Right atrium auricular region (tissue), 2 donors: ENCODE results near the gene SEPTIN1. TPM values are rescaled to one million over a fixed set of nuclear protein-coding genes. Genes with fewer than 3 reads are reported as not detected.
"Not testable (repeated sequence)": the region's sequence is repeated elsewhere in the genome, so short reads cannot be mapped to it uniquely, and the experiment has no call there.

Experiments used
- DNase-seq: peaks from one replicate; pipeline ENCODE4 v3.0.0-alpha.2; 2019; ENCODE audit warnings: low spot score
- H3K27ac ChIP-seq, 2 donors: fragments of 200-600 bp; sonication (generic); 1 replicate in 1 of 2; 2 replicates in 1 of 2; pipeline ENCODE4 v1.5.1; 2016 to 2019
- H3K27me3 ChIP-seq, 2 donors: fragments of 200-600 bp; sonication (generic); one replicate each; pipeline versions ENCODE4 v1.5.1 to v1.6.0; 2017 to 2019
- H3K36me3 ChIP-seq: fragments of 200-600 bp; sonication (generic); one replicate; pipeline ENCODE4 v1.5.1; 2016
- H3K4me1 ChIP-seq, 2 donors: fragments of 200-600 bp; sonication (generic); one replicate each; pipeline versions ENCODE4 v1.5.1 to v1.6.0; 2017 to 2019
- H3K4me3 ChIP-seq, 2 donors: fragments of 200-600 bp; sonication (generic); 1 replicate in 1 of 2; 2 replicates in 1 of 2; pipeline ENCODE4 v1.5.1; 2017 to 2019; ENCODE audit warnings: mild to moderate bottlenecking in 1 of 2, moderate library complexity in 1 of 2
- H3K9me3 ChIP-seq, 2 donors: fragments of 200-600 bp; sonication (generic); one replicate each; pipeline ENCODE4 v1.5.1; 2019
- CTCF ChIP-seq, 2 donors: fragments of 200-600 bp; sonication (generic); IDR thresholded peaks; one replicate each; pipeline ENCODE4 v1.5.1; 2019; ENCODE audit warnings: antibody characterized with exemption in 2 of 2
- total RNA-seq, 2 donors: library from RNA; depleted of rRNA; stranded (reverse); fragments of >200 nt; gene quantifications; one replicate each; pipeline ENCODE4 v1.1.0, GENCODE V29; 2016

Gene SEPTIN1
- total RNA-seq, 2 donors from 2014 or later = 0.35 TPM; not detected in 1

GRCh38 chr16:30397056-30397455 is 14.7 kb upstream of the SEPTIN1 start:
- H3K36me3 ChIP-seq = peaks cover 11% of the 10 kb centered on the region
- TF ChIP-seq CTCF (IDR thresholded peaks at IDR 0.05) = no peak
- peaks cover 0 to 40% of the 10 kb centered on the region in 2 donors for H3K4me1 ChIP-seq
- no peaks in the 10 kb centered on the region for H3K9me3 ChIP-seq
- no peak for DNase-seq
- H3K27ac ChIP-seq = no peak overlapping the region
- H3K27me3 ChIP-seq = no peaks in the 10 kb centered on the region
- H3K4me3 ChIP-seq = no peak overlapping the region

GRCh38 chr16:30396627-30397026 is 14.3 kb upstream of the SEPTIN1 start:
- H3K27me3 ChIP-seq, DNase-seq, H3K4me3 ChIP-seq, H3K9me3 ChIP-seq, H3K27ac ChIP-seq: not testable (repeated sequence)
- H3K36me3 ChIP-seq = peaks cover 11% of the 10 kb centered on the region
- H3K4me1 ChIP-seq = peaks cover 0 to 40% of the 10 kb centered on the region in 2 donors

- Histone ChIP-seq H3K9me3 (no peaks in the 10 kb centered on the region), H3K36me3 (peaks cover 11% of the 10 kb centered on the region), H3K27me3 (no peaks in the 10 kb centered on the region), H3K4me3 (peak overlapping the region; percentile 83), H3K4me1 (peaks cover 0 to 38% of the 10 kb centered on the region in 2 donors), H3K27ac (peak overlapping the region; percentile 84 to 89)
- DNase-seq = no peak
- no peak for TF ChIP-seq CTCF (IDR thresholded peaks at IDR 0.05)
These were observed 13.7 kb upstream of the SEPTIN1 start for GRCh38 chr16:30395992-30396585.

GRCh38 chr16:30395155-30395991 is 13.0 kb upstream of the SEPTIN1 start, which contains the start of gene ZNF48:
ZNF48 (plus strand) TSS chr16:30395420; CDS start chr16:30395795, 375 bp downstream.
- peak; percentile 83 for DNase-seq
- H3K27me3 ChIP-seq = no peaks in the 10 kb centered on the region
- H3K4me1 ChIP-seq = peaks cover 0 to 32% of the 10 kb centered on the region in 2 donors
- H3K9me3 ChIP-seq = no peaks in the 10 kb centered on the region
- peak within 1 kb of the TSS; percentile 84 to 89 for H3K27ac ChIP-seq
- H3K36me3 ChIP-seq = peaks cover 11% of the 10 kb centered on the region
- peak; percentile 31 to 43 for TF ChIP-seq CTCF (IDR thresholded peaks at IDR 0.05)
- H3K4me3 ChIP-seq = peak within 1 kb of the TSS; percentile 83

GRCh38 chr16:30394592-30395154 is 12.3 kb upstream of the SEPTIN1 start:
- H3K27me3 ChIP-seq = no peaks in the 10 kb centered on the region
- H3K4me1 ChIP-seq = peaks cover 0 to 26% of the 10 kb centered on the region in 2 donors
- peaks cover 11% of the 10 kb centered on the region for H3K36me3 ChIP-seq
- TF ChIP-seq CTCF (IDR thresholded peaks at IDR 0.05) = no peak
- peak overlapping the region; percentile 83 for H3K4me3 ChIP-seq
- peak; percentile 72 for DNase-seq
- H3K27ac ChIP-seq = peak overlapping the region; percentile 84 to 89
- H3K9me3 ChIP-seq = no peaks in the 10 kb centered on the region

GRCh38 chr16:30383521-30383920 is 1.2 kb upstream of the SEPTIN1 start:
- DNase-seq = no peak
- no peak for TF ChIP-seq CTCF (IDR thresholded peaks at IDR 0.05)
- no peaks in the 10 kb centered on the region for H3K27me3 ChIP-seq
- H3K36me3 ChIP-seq = no peaks in the 10 kb centered on the region
- no peaks in the 10 kb centered on the region for H3K9me3 ChIP-seq
- no peak overlapping the region for H3K27ac ChIP-seq
- H3K4me1 ChIP-seq = peaks cover 0 to 8% of the 10 kb centered on the region in 2 donors
- H3K4me3 ChIP-seq = no peak overlapping the region
